ENCODE data around the gene LRP1B.

The LRP1B gene

GRCh38 chr2:141639809-141640208 is 491.0 kb downstream of the LRP1B start:
- no peak for ATAC-seq
- TF ChIP-seq CSRNP3 (CRISPR knock-in tag; IDR thresholded peaks at IDR 0.05) (no peak), SNAI2 (CRISPR knock-in tag; IDR thresholded peaks at IDR 0.05) (no peak), GLIS3 (CRISPR knock-in tag; IDR thresholded peaks at IDR 0.05) (no peak), BACH2 (CRISPR knock-in tag; IDR thresholded peaks at IDR 0.05; ENCODE audit: borderline replicate concordance) (no peak), ZNF70 (CRISPR knock-in tag; IDR thresholded peaks at IDR 0.05) (no peak), TCF4 (CRISPR knock-in tag; IDR thresholded peaks at IDR 0.05; ENCODE audit: borderline replicate concordance) (no peak), PPARA (CRISPR knock-in tag; IDR thresholded peaks at IDR 0.05; ENCODE audit: borderline replicate concordance) (no peak), OSR1 (CRISPR knock-in tag; IDR thresholded peaks at IDR 0.05) (no peak), ZNF565 (CRISPR knock-in tag; conservative IDR thresholded peaks at IDR 0.05; ENCODE audit: low read depth) (no peak), TOX (CRISPR knock-in tag; IDR thresholded peaks at IDR 0.05; ENCODE audit: borderline replicate concordance) (no peak), ZFP30 (CRISPR knock-in tag; IDR thresholded peaks at IDR 0.05) (no peak), PATZ1 (CRISPR knock-in tag; IDR thresholded peaks at IDR 0.05; ENCODE audit: borderline replicate concordance) (no peak), ESRRG (CRISPR knock-in tag; IDR thresholded peaks at IDR 0.05) (no peak)
- TF ChIP-seq, protein P1, sequence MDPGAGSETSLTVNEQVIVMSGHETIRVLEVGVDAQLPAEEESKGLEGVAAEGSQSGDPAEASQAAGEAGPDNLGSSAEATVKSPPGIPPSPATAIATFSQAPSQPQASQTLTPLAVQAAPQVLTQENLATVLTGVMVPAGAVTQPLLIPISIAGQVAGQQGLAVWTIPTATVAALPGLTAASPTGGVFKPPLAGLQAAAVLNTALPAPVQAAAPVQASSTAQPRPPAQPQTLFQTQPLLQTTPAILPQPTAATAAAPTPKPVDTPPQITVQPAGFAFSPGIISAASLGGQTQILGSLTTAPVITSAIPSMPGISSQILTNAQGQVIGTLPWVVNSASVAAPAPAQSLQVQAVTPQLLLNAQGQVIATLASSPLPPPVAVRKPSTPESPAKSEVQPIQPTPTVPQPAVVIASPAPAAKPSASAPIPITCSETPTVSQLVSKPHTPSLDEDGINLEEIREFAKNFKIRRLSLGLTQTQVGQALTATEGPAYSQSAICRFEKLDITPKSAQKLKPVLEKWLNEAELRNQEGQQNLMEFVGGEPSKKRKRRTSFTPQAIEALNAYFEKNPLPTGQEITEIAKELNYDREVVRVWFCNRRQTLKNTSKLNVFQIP (CRISPR knock-in tag; IDR thresholded peaks at IDR 0.05; ENCODE audit: borderline replicate concordance, low read depth): no peak

DNA sequence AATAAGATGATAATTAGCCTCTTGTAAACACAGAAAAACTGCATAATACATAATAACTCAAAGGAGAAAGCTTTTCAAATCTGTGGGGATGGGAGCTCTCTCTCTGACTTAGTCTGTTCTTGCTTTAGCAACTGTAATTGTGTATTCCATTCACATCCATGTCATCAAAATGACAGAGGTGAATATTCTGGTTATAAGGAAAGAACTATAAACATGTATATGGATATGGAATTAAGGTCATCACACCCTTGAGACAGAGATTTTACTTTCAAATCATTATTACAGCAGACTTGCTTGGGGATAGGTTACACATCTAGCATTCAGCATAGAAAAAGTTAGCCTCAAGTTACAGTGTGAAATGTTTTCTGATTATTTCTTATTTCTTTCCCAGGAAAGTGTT is 497.7 kb downstream of the LRP1B start:
- ATAC-seq: no peak

More for the DNA sequence above, 497.7 kb downstream of the LRP1B start:
- TF ChIP-seq RARB (CRISPR knock-in tag; IDR thresholded peaks at IDR 0.05) (no peak), ARNTL (CRISPR knock-in tag; IDR thresholded peaks at IDR 0.05; ENCODE audit: borderline replicate concordance, low read depth) (no peak), CSRNP3 (CRISPR knock-in tag; IDR thresholded peaks at IDR 0.05) (no peak), SNAI2 (CRISPR knock-in tag; IDR thresholded peaks at IDR 0.05) (no peak), ZNF565 (CRISPR knock-in tag; conservative IDR thresholded peaks at IDR 0.05; ENCODE audit: low read depth) (no peak), ZFP30 (CRISPR knock-in tag; IDR thresholded peaks at IDR 0.05) (no peak), TOX (CRISPR knock-in tag; IDR thresholded peaks at IDR 0.05; ENCODE audit: borderline replicate concordance) (no peak), ZNF70 (CRISPR knock-in tag; IDR thresholded peaks at IDR 0.05) (no peak), GLIS3 (CRISPR knock-in tag; IDR thresholded peaks at IDR 0.05) (no peak), TCF4 (CRISPR knock-in tag; IDR thresholded peaks at IDR 0.05; ENCODE audit: borderline replicate concordance) (no peak), BACH2 (CRISPR knock-in tag; IDR thresholded peaks at IDR 0.05; ENCODE audit: borderline replicate concordance) (no peak)
- TF ChIP-seq, protein P1 (CRISPR knock-in tag; IDR thresholded peaks at IDR 0.05; ENCODE audit: borderline replicate concordance, low read depth): no peak
- TF ChIP-seq, protein P2, sequence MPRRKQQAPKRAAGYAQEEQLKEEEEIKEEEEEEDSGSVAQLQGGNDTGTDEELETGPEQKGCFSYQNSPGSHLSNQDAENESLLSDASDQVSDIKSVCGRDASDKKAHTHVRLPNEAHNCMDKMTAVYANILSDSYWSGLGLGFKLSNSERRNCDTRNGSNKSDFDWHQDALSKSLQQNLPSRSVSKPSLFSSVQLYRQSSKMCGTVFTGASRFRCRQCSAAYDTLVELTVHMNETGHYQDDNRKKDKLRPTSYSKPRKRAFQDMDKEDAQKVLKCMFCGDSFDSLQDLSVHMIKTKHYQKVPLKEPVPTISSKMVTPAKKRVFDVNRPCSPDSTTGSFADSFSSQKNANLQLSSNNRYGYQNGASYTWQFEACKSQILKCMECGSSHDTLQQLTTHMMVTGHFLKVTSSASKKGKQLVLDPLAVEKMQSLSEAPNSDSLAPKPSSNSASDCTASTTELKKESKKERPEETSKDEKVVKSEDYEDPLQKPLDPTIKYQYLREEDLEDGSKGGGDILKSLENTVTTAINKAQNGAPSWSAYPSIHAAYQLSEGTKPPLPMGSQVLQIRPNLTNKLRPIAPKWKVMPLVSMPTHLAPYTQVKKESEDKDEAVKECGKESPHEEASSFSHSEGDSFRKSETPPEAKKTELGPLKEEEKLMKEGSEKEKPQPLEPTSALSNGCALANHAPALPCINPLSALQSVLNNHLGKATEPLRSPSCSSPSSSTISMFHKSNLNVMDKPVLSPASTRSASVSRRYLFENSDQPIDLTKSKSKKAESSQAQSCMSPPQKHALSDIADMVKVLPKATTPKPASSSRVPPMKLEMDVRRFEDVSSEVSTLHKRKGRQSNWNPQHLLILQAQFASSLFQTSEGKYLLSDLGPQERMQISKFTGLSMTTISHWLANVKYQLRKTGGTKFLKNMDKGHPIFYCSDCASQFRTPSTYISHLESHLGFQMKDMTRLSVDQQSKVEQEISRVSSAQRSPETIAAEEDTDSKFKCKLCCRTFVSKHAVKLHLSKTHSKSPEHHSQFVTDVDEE (CRISPR knock-in tag; IDR thresholded peaks at IDR 0.05): no peak

Data from SK-N-SH treated with all-trans-retinoic acid at 6 μM for 48 hours (cell line).